Glutamatergic neuron (in vitro differentiated cells): ENCODE measurements around the gene TSR3. TPM values are rescaled to one million over a fixed set of nuclear protein-coding genes. Genes with fewer than 3 reads are reported as not detected.

Experiments
- DNase-seq: peaks from one replicate; pipeline ENCODE4 v3.0.0; 2022
- H3K27ac Mint-ChIP-seq: one replicate; pipeline ENCODE4 v1.8.0; 2020; ENCODE audit warnings: mild to moderate bottlenecking, mixed read lengths, inconsistent platforms; ENCODE audit not compliant: unreplicated experiment
- H3K27me3 Mint-ChIP-seq: one replicate; pipeline ENCODE4 v1.8.0; 2020; ENCODE audit warnings: mild to moderate bottlenecking, moderate library complexity, mixed read lengths, inconsistent platforms; ENCODE audit not compliant: unreplicated experiment
- H3K36me3 Mint-ChIP-seq: one replicate; pipeline ENCODE4 v1.8.0; 2020; ENCODE audit warnings: mild to moderate bottlenecking, mixed read lengths, inconsistent platforms; ENCODE audit not compliant: unreplicated experiment
- H3K4me1 Mint-ChIP-seq: one replicate; pipeline ENCODE4 v1.8.0; 2020; ENCODE audit warnings: mild to moderate bottlenecking, low read depth, mixed read lengths, inconsistent platforms; ENCODE audit not compliant: unreplicated experiment
- H3K4me3 Mint-ChIP-seq: one replicate; pipeline ENCODE4 v1.8.0; 2020; ENCODE audit warnings: mild to moderate bottlenecking, mixed read lengths, inconsistent platforms; ENCODE audit not compliant: unreplicated experiment
- H3K9me3 Mint-ChIP-seq: one replicate; pipeline ENCODE4 v1.8.0; 2020; ENCODE audit warnings: mild to moderate bottlenecking, moderate library complexity, mixed read lengths, inconsistent platforms; ENCODE audit not compliant: unreplicated experiment
- total RNA-seq: library from RNA; stranded (reverse); fragmentation: NEBNext Ultra II Directional; extraction: Animal tissue kit (Norgen Biotek cat#: 25700); gene quantifications from one replicate; pipeline ENCODE4 v1.2.1, GENCODE V29; 2021; ENCODE audit not compliant: unreplicated experiment
- TF ChIP-seq, protein P1 (sequence below): fragments of 200-600 bp; sonication (generic); IDR thresholded peaks from one replicate; pipeline ENCODE4 v1.5.0; 2021; ENCODE audit not compliant: partially characterized antibody, unreplicated experiment

The TSR3 gene
- total RNA-seq, 1 donor from 2014 or later = 52.5 TPM

DNA sequence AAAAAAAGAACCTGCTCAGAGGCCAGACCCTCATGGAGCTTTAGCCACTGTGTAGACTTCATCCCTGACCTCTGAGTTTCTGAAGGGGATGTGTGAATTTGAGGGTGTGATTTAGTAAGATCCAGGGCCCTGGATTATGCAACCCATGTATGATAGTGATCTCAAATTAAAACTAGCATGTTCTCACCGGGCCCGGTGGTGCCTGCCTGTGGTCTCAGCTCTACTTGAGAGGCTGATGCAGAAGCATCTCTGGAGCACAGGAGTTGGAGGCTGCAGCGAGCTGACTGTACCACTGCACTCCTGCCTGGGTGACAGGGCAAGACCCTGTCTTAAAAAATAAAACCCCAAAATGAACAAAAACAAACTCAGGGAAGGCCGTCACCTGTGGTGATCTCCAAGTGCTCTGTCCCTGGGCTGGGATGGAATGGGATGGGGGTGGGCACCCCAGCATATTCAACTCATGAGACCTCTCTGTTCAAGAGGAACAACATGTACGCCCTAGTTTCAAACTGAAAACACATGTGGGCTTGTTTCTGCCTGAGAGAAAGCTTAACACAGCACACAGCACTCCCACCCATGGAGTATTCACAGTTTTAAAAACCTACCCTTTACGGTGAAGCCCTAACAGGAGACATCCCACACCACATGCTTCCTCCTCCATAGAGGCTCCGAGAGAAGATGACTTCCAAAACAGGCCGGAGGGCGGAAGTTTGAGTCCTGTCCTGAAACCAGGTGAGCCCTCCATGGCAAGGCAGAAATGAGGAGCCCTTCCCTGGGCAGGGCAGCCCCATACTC, 30.1 kb upstream of the TSR3 start:
- H3K36me3 Mint-ChIP-seq = no peaks in the 10 kb centered on the region

GRCh38 chr16:1380195-1380594, 28.5 kb upstream of the TSR3 start:
- DNase-seq = no peak
- Mint-ChIP-seq H3K4me3 (peak overlapping the region; percentile 87), H3K27me3 (peaks cover 9% of the 10 kb centered on the region), H3K9me3 (peaks cover 12% of the 10 kb centered on the region), H3K4me1 (peaks cover 5% of the 10 kb centered on the region), H3K27ac (peak overlapping the region; percentile 77), H3K36me3 (no peaks in the 10 kb centered on the region)
- TF ChIP-seq, protein P1, sequence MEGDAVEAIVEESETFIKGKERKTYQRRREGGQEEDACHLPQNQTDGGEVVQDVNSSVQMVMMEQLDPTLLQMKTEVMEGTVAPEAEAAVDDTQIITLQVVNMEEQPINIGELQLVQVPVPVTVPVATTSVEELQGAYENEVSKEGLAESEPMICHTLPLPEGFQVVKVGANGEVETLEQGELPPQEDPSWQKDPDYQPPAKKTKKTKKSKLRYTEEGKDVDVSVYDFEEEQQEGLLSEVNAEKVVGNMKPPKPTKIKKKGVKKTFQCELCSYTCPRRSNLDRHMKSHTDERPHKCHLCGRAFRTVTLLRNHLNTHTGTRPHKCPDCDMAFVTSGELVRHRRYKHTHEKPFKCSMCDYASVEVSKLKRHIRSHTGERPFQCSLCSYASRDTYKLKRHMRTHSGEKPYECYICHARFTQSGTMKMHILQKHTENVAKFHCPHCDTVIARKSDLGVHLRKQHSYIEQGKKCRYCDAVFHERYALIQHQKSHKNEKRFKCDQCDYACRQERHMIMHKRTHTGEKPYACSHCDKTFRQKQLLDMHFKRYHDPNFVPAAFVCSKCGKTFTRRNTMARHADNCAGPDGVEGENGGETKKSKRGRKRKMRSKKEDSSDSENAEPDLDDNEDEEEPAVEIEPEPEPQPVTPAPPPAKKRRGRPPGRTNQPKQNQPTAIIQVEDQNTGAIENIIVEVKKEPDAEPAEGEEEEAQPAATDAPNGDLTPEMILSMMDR = no peak

More for the DNA sequence above, 30.1 kb upstream of the TSR3 start:
- peaks cover 5% of the 10 kb centered on the region for H3K4me1 Mint-ChIP-seq
- no peak overlapping the region for H3K27ac Mint-ChIP-seq
- no peak for DNase-seq
- TF ChIP-seq, protein P1 = no peak
- peaks cover 9% of the 10 kb centered on the region for H3K27me3 Mint-ChIP-seq
- H3K4me3 Mint-ChIP-seq = no peak overlapping the region
- H3K9me3 Mint-ChIP-seq = peaks cover 10% of the 10 kb centered on the region

DNA sequence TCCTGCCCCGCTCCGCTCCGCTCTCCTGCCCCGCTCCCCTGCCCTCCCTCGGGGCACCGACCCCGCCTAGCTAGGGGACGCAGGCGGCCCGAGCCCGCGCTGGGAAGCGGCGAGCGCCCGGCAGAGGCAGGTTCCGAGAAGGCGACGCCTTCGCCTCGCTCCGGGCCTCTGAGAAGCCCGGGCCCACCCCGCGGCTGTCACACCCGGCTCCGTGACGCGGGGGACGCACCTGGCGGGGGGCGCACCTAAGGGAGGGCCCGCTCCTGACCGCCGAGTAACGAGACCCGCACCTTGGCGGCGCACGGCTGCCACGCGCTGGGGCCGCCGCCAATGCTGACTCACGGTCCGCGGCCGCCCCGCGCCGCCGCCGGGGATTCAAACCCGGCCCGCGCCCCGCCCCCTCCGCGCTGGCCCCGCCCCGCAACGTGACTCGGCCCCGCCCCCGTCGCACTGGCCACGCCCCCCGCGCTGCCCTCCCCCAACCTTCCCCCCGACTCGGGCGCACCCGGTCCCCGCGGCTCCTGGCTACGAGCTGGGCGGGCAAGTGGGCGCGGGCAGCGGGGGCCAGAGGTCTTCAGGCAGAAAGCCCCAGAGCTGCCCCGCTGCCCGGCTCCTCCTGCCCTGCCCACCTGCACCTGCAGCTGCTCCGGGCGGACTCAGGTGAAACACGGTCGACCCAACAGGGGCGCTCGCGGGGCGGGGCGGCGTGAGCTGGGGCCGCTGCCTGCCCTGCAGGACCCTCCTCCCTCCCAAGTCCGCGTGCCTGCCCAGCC, 27.8 kb upstream of the TSR3 start:
- Mint-ChIP-seq H3K27me3 (peaks cover 9% of the 10 kb centered on the region), H3K4me1 (peaks cover 5% of the 10 kb centered on the region), H3K9me3 (peaks cover 12% of the 10 kb centered on the region), H3K36me3 (no peaks in the 10 kb centered on the region), H3K27ac (peak overlapping the region; percentile 77), H3K4me3 (peak overlapping the region; percentile 87)
- DNase-seq = peak; percentile 71
- TF ChIP-seq, protein P1 = no peak

- Mint-ChIP-seq H3K36me3 (no peaks in the 10 kb centered on the region), H3K27me3 (peaks cover 9% of the 10 kb centered on the region), H3K27ac (no peak overlapping the region), H3K4me3 (peak overlapping the region; percentile 83), H3K9me3 (peaks cover 12% of the 10 kb centered on the region), H3K4me1 (peaks cover 5% of the 10 kb centered on the region)
- TF ChIP-seq, protein P1 = no peak
- DNase-seq = peak; percentile 71
Observed at GRCh38 chr16:1378804-1379303, 27.2 kb upstream of the TSR3 start.
